ENCODE data around the gene DOCK1. TPM values are rescaled to one million over a fixed set of nuclear protein-coding genes. Genes with fewer than 3 reads are reported as not detected.

The DOCK1 gene
- total and polyA plus RNA-seq, 2 donors from 2014 or later: 15.8 to 81.7 TPM

DNA sequence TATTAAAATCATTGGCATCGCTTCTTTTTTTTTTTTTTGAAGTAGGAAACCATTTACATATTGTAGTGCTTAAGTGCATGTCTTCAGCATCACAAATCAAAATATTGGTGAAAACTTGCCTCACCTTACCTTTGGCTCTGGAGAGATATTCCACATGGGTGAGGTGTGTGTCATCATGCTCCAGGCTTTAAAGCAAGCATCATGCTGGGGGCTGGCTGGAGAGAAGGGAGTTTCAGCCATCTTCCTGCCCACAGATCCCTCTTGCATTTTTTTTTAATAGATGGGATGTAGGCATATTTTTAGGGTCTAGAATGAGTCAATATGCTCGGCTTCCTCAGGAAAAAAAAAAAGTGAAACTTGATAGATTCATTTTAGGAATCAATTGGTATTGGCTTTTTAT, 293.5 kb downstream of the DOCK1 start:
- Histone ChIP-seq H3K36me3 (ENCODE audit: control insufficient read depth in 2 of 3, insufficient read depth in 3 of 3, low read length in 3 of 3) (peaks cover 0 to 5% (median 2%) of the 10 kb centered on the region in 3 donors), H3K4me1 (ENCODE audit: control insufficient read depth in 2 of 3, insufficient read depth in 2 of 3, low read depth in 1 of 3, low read length in 3 of 3) (peaks cover 0 to 10% (median 0%) of the 10 kb centered on the region in 3 donors), H3K4me3 (ENCODE audit: low read length in 3 of 3) (no peak overlapping the region), H3K9me3 (ENCODE audit: control insufficient read depth in 2 of 3, insufficient read depth in 1 of 3, low read length in 3 of 3) (no peaks in the 10 kb centered on the region), H3K9ac (ENCODE audit: low read length in 3 of 3) (no peak overlapping the region), H3K27me3 (ENCODE audit: control insufficient read depth, insufficient read depth, low read length) (no peaks in the 10 kb centered on the region), H3K27ac (ENCODE audit: low read depth in 2 of 2, low read length in 2 of 2) (no peak overlapping the region)
- FAIRE-seq: no peak
- no peak for DNase-seq
- TF ChIP-seq, protein P1, sequence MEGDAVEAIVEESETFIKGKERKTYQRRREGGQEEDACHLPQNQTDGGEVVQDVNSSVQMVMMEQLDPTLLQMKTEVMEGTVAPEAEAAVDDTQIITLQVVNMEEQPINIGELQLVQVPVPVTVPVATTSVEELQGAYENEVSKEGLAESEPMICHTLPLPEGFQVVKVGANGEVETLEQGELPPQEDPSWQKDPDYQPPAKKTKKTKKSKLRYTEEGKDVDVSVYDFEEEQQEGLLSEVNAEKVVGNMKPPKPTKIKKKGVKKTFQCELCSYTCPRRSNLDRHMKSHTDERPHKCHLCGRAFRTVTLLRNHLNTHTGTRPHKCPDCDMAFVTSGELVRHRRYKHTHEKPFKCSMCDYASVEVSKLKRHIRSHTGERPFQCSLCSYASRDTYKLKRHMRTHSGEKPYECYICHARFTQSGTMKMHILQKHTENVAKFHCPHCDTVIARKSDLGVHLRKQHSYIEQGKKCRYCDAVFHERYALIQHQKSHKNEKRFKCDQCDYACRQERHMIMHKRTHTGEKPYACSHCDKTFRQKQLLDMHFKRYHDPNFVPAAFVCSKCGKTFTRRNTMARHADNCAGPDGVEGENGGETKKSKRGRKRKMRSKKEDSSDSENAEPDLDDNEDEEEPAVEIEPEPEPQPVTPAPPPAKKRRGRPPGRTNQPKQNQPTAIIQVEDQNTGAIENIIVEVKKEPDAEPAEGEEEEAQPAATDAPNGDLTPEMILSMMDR (IDR thresholded peaks at IDR 0.05; ENCODE audit: borderline replicate concordance, extremely low read depth, insufficient read depth): no peak
- intact Hi-C loops (cut with DNase I): no loop called here

DNA sequence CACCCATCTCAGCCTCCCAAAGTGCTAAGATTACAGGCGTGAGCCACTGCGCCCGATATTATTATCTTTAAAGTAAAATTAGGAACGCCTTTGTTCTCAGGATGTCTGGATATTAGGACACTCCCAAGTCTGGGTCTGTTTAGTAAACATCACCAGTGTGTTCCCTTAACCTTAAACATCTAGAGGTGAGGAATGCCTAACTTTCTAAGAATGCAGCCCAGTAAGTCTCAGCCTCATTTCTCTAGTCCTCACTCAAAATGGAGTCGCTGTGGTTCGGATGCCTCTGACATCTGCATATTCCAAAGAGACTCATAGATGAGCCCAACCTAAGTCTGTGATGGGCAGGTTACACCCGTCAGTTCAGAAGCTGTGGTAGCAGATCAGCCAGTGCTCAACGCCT, 295.4 kb downstream of the DOCK1 start:
- intact Hi-C loops (cut with DNase I): no loop called here
- TF ChIP-seq, protein P1 (IDR thresholded peaks at IDR 0.05; ENCODE audit: borderline replicate concordance, extremely low read depth, insufficient read depth): no peak
- Histone ChIP-seq H3K9me3 (ENCODE audit: control insufficient read depth in 2 of 3, insufficient read depth in 1 of 3, low read length in 3 of 3) (no peaks in the 10 kb centered on the region), H3K4me3 (ENCODE audit: low read length in 3 of 3) (no peak overlapping the region), H3K4me1 (ENCODE audit: control insufficient read depth in 2 of 3, insufficient read depth in 2 of 3, low read depth in 1 of 3, low read length in 3 of 3) (peaks cover 0 to 4% (median 0%) of the 10 kb centered on the region in 3 donors), H3K36me3 (ENCODE audit: control insufficient read depth in 2 of 3, insufficient read depth in 3 of 3, low read length in 3 of 3) (peaks cover 0 to 5% (median 2%) of the 10 kb centered on the region in 3 donors), H3K27ac (ENCODE audit: low read depth in 2 of 2, low read length in 2 of 2) (no peak overlapping the region), H3K9ac (ENCODE audit: low read length in 3 of 3) (no peak overlapping the region), H3K27me3 (ENCODE audit: control insufficient read depth, insufficient read depth, low read length) (no peaks in the 10 kb centered on the region)
- FAIRE-seq: no peak
- DNase-seq: no peak

DNA sequence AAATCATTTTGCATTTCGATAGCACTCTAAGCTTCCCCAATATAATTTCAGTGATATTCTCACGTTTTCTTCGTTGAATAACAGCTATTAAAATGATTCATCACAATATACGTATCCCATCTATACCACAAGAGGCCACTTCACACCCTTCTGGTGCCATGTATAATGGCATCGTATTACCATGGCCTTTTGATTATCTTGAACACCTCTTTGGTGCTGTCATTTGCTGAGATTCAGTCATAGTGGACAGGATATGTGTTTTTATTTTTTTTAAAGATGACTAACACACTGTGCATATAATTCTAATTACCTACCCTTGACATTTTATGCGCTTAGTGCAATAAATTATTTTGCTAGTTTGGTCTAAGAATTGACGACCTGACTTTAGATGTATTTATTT, 297.8 kb downstream of the DOCK1 start:
- FAIRE-seq (no peak), DNase-seq (no peak)
- intact Hi-C loops (cut with DNase I): no loop called here
- Histone ChIP-seq H3K27me3 (ENCODE audit: control insufficient read depth, insufficient read depth, low read length) (no peaks in the 10 kb centered on the region), H3K9me3 (ENCODE audit: control insufficient read depth in 2 of 3, insufficient read depth in 1 of 3, low read length in 3 of 3) (no peaks in the 10 kb centered on the region), H3K36me3 (ENCODE audit: control insufficient read depth in 2 of 3, insufficient read depth in 3 of 3, low read length in 3 of 3) (peaks cover 0 to 5% (median 2%) of the 10 kb centered on the region in 3 donors), H3K9ac (ENCODE audit: low read length in 3 of 3) (no peak overlapping the region), H3K27ac (ENCODE audit: low read depth in 2 of 2, low read length in 2 of 2) (no peak overlapping the region), H3K4me3 (ENCODE audit: low read length in 3 of 3) (no peak overlapping the region), H3K4me1 (ENCODE audit: control insufficient read depth in 2 of 3, insufficient read depth in 2 of 3, low read depth in 1 of 3, low read length in 3 of 3) (no peaks in the 10 kb centered on the region)
- TF ChIP-seq, protein P1 (IDR thresholded peaks at IDR 0.05; ENCODE audit: borderline replicate concordance, extremely low read depth, insufficient read depth): no peak

DNA sequence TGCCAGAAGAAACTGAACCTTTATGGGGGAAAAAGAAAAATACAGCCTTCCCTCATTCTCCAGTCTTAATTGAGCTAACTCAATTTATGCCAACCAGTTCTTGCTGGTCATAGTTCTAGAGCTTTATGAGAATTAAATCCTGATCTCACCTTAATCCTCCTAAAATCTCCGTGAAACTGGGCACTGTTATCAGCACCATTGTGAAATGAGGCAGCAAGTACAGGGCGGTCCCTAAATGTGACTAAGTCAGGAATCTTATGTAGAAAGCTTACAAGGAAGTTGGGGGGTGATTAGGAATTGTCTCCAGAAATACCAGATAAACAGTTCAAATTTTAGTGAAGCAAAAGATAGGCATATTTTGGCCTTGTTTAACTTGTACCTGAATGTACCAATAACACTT, 301.9 kb downstream of the DOCK1 start:
- Histone ChIP-seq H3K9me3 (ENCODE audit: control insufficient read depth in 2 of 3, insufficient read depth in 1 of 3, low read length in 3 of 3) (no peaks in the 10 kb centered on the region), H3K27ac (ENCODE audit: low read depth in 2 of 2, low read length in 2 of 2) (no peak overlapping the region), H3K36me3 (ENCODE audit: control insufficient read depth in 2 of 3, insufficient read depth in 3 of 3, low read length in 3 of 3) (no peaks in the 10 kb centered on the region), H3K4me1 (ENCODE audit: control insufficient read depth in 2 of 3, insufficient read depth in 2 of 3, low read depth in 1 of 3, low read length in 3 of 3) (no peaks in the 10 kb centered on the region), H3K4me3 (ENCODE audit: low read length in 3 of 3) (no peak overlapping the region), H3K27me3 (ENCODE audit: control insufficient read depth, insufficient read depth, low read length) (no peaks in the 10 kb centered on the region), H3K9ac (ENCODE audit: low read length in 3 of 3) (no peak overlapping the region)
- DNase-seq (no peak), FAIRE-seq (no peak)
- intact Hi-C loops (cut with DNase I): no loop called here
- TF ChIP-seq, protein P1 (IDR thresholded peaks at IDR 0.05; ENCODE audit: borderline replicate concordance, extremely low read depth, insufficient read depth): no peak
